ENCODE data around the gene MANSC4.

- TF ChIP-seq CTCF (IDR thresholded peaks at IDR 0.05) (no peak), POLR2A (IDR thresholded peaks at IDR 0.05) (no peak), POLR2AphosphoS5 (IDR thresholded peaks at IDR 0.05) (no peak)
Observed at GRCh38 chr12:27824126-27824842, 44.2 kb upstream of the MANSC4 start.
